ENCODE data around the gene HDAC4. TPM values are rescaled to one million over a fixed set of nuclear protein-coding genes. Genes with fewer than 3 reads are reported as not detected.

HDAC4 gene
- total and polyA plus RNA-seq, 2 of the 4 experiments (the other 2 are of a cell fraction), result 4.1 to 7.2 TPM

GRCh38 chr2:239028253-239028619, 372.6 kb downstream of the HDAC4 start:
- no peak overlapping the region for H2BK15ac ChIP-seq (ENCODE audit: low read depth, low read length)
- in situ Hi-C loops (cut with MboI; ENCODE audit: low sequenced_read_pairs) (loop anchor here (25.0 kb wide), 1 partner anchor 1109 kb away; the partner anchor contains the start of genes COPS9 and OTOS), dilution Hi-C loops (cut with HindIII; ENCODE audit: low sequenced_read_pairs, unreplicated experiment) (no loop called here), intact Hi-C loops (cut with micrococcal nuclease) (no loop called here)
- ATAC-seq (ENCODE audit: low read depth) (no peak), DNase-seq (no peak)
- H3K79me1 ChIP-seq (ENCODE audit: low read depth in 1 of 2, low read length in 2 of 2), result no peaks in the 10 kb centered on the region
- H3K9me1 ChIP-seq (ENCODE audit: insufficient read depth, low read length), result no peaks in the 10 kb centered on the region
- H4K8ac ChIP-seq (ENCODE audit: low read depth in 2 of 2, low read length in 2 of 2), result no peak overlapping the region
- no TSS peak for BruUV-seq (replicated peaks)
- 67% methylated on average over 1 of the region's 5 CpGs; no CpG with 5 or more reads in 1 of the 2 experiments for WGBS, 2 experiments (ENCODE audit: extremely low coverage in 2 of 2, insufficient read length in 1 of 2)
- H2AK5ac ChIP-seq (ENCODE audit: low read depth, low read length), result no peak overlapping the region
- no peak overlapping the region for H3K14ac ChIP-seq (replicated peaks; ENCODE audit: low read depth, low read length)
- no peak overlapping the region for H3K4me2 ChIP-seq (ENCODE audit: low read depth, low read length)
- no peak overlapping the region for H3K56ac ChIP-seq (ENCODE audit: extremely low read depth, insufficient read depth, low read length)
- no peak overlapping the region for H2AK9ac ChIP-seq (replicated peaks; ENCODE audit: low read depth, low read length, poor library complexity)
- no peak overlapping the region for H2BK5ac ChIP-seq (ENCODE audit: low read depth, low read length, poor library complexity, severe bottlenecking)
- H3K18ac ChIP-seq (ENCODE audit: low read depth, low read length), result no peak overlapping the region
- H4K91ac ChIP-seq (ENCODE audit: insufficient read depth, low read depth, low read length), result no peak overlapping the region
- no peak overlapping the region for H4K5ac ChIP-seq (ENCODE audit: low read depth, low read length)
- no peak overlapping the region for H2BK20ac ChIP-seq (ENCODE audit: low read depth, low read length)
- H3K36me3 ChIP-seq (ENCODE audit: control insufficient read depth, insufficient read depth, low read length), result no peaks in the 10 kb centered on the region
- POLR2A ChIA-PET (ENCODE audit: unreplicated experiment), result no interaction called here
- no peaks in the 10 kb centered on the region for H4K20me1 ChIP-seq (ENCODE audit: insufficient read depth, low read length)
- no peak overlapping the region for H3K9ac ChIP-seq (ENCODE audit: low read depth, low read length)
- H3K4me1 ChIP-seq (ENCODE audit: control insufficient read depth, insufficient read depth, low read length), result peaks cover 3% of the 10 kb centered on the region; the same call in 1 of the 2 replicates
- H3K27ac ChIP-seq (ENCODE audit: insufficient read depth, low read length), result no peak overlapping the region
- H2AFZ ChIP-seq (replicated peaks; ENCODE audit: low read length, poor library complexity), result no peak overlapping the region
- TF ChIP-seq USF2 (IDR thresholded peaks at IDR 0.05; ENCODE audit: low read depth, low read length), result no peak
- H3K4me3 ChIP-seq (ENCODE audit: insufficient read depth, low read depth, low read length), result no peak overlapping the region
- peaks cover 21% of the 10 kb centered on the region for H3K27me3 ChIP-seq (ENCODE audit: control insufficient read depth, insufficient read depth, low read length)
- H2BK120ac ChIP-seq (ENCODE audit: low read depth, low read length), result no peak overlapping the region
- H3K23ac ChIP-seq (ENCODE audit: low read depth, low read length), result no peak overlapping the region
- H3K4ac ChIP-seq (ENCODE audit: low read depth, low read length), result no peak overlapping the region
- CTCF ChIA-PET, result no interaction called here
- H3K9me3 ChIP-seq (ENCODE audit: control insufficient read depth, insufficient read depth, low read length), result no peaks in the 10 kb centered on the region

All from IMR-90 (cell line).